HepG2 (cell line): ENCODE measurements around the gene RBM19. TPM values are rescaled to one million over a fixed set of nuclear protein-coding genes. Genes with fewer than 3 reads are reported as not detected.

Experiments
- ATAC-seq: fragments of 200-7000 bp; cut with Tn5 transposase; 3 replicates; pipeline ENCODE4 v1.9.1; 2020; ENCODE audit warnings: mild to moderate bottlenecking, moderate library complexity
- BruUV-seq: library from RNA; stranded (reverse); fragments of 400-500 nt; replicated peaks from 2 replicates; lab custom pipeline; 2021; lab: Mats Ljungman, UMichigan
- CTCF ChIA-PET: fragments of 300-600 bp; formaldehyde crosslinking; extraction: SDS; loops from one replicate; lab custom pipeline; 2021; ENCODE audit warnings: low total read pairs, inconsistent platforms, low intra/inter-chr PET ratio; lab: Yijun Ruan, JAX
- POLR2A ChIA-PET: fragments of 350-600 bp; sonication (Branson Sonifier 250); formaldehyde crosslinking; loops from one replicate; lab custom pipeline; 2020; ENCODE audit warnings: antibody characterized with exemption, inconsistent platforms; lab: Yijun Ruan, JAX
- DNase-seq: peaks from one replicate; pipeline ENCODE4 v3.0.0-alpha.2; 2015; ENCODE audit warnings: low spot score
- FAIRE-seq: peaks from 3 replicates; lab custom pipeline; 2011; peaks lifted over from hg19 to GRCh38; lab: Jason Lieb, UNC
- H2AFZ ChIP-seq: one replicate; pipeline ENCODE4 v1.6.1; 2011; ENCODE audit warnings: low read length, inconsistent platforms
- H3K27ac ChIP-seq: fragments of 300-600 bp; 3 replicates; pipeline ENCODE4 v1.8.0; 2011; ENCODE audit warnings: mixed run types, mild to moderate bottlenecking, mixed read lengths, low read length, inconsistent platforms; ENCODE audit not compliant: insufficient read depth; ENCODE audit errors: extremely low read length
- H3K27me3 ChIP-seq, 2 experiments: fragments of 200-600 bp in 1 of 2; 2 replicates in 1 of 2; 3 replicates in 1 of 2; pipeline versions ENCODE4 v1.6.0 to v1.8.0; 2011; ENCODE audit warnings: low read length in 2 of 2, mild to moderate bottlenecking in 2 of 2, moderate library complexity in 2 of 2, inconsistent platforms in 1 of 2; ENCODE audit not compliant: insufficient read depth in 2 of 2, control insufficient read depth in 1 of 2
- H3K36me3 ChIP-seq, 2 experiments: fragments of 200-600 bp in 1 of 2; replicated peaks in 1 of 2; 2 replicates in 1 of 2; 3 replicates in 1 of 2; pipeline versions ENCODE4 v1.5.1 to v1.8.0; 2011; ENCODE audit warnings: low read length in 2 of 2, inconsistent platforms in 1 of 2; ENCODE audit not compliant: insufficient read depth in 2 of 2, control insufficient read depth in 1 of 2
- H3K4me1 ChIP-seq: 2 replicates; pipeline ENCODE4 v1.5.1; 2012; ENCODE audit warnings: low read length, inconsistent platforms; ENCODE audit not compliant: insufficient read depth
- H3K4me2 ChIP-seq: 2 replicates; pipeline ENCODE4 v1.6.0; 2011; ENCODE audit warnings: low read depth, low read length, inconsistent platforms
- H3K4me3 ChIP-seq, 3 experiments: fragments of 200-600 bp in 1 of 3; sonication (generic), shearing (Covaris generic) in 1 of 3; replicated peaks in 1 of 3; 2 replicates each; pipeline ENCODE4 v1.5.1; 2011 to 2016; ENCODE audit warnings: low read length in 3 of 3, inconsistent platforms in 2 of 3, low read depth in 2 of 3, mild to moderate bottlenecking in 2 of 3, control low read depth in 1 of 3, mixed read lengths in 1 of 3; ENCODE audit not compliant: insufficient read depth in 1 of 3
- H3K79me2 ChIP-seq: one replicate; pipeline ENCODE4 v1.6.1; 2011; ENCODE audit warnings: low read length, inconsistent platforms; ENCODE audit not compliant: insufficient read depth
- H3K9ac ChIP-seq: 2 replicates; pipeline ENCODE4 v1.6.0; 2011; ENCODE audit warnings: mild to moderate bottlenecking, low read depth, low read length, inconsistent platforms; ENCODE audit not compliant: insufficient read depth
- H3K9me3 ChIP-seq: 2 replicates; pipeline ENCODE4 v1.5.1; 2012; ENCODE audit warnings: mild to moderate bottlenecking, low read length
- H4K20me1 ChIP-seq: 2 replicates; pipeline ENCODE4 v1.6.0; 2011; ENCODE audit warnings: inconsistent platforms, mild to moderate bottlenecking, low read length, moderate library complexity; ENCODE audit not compliant: insufficient read depth
- BHLHE40 ChIP-seq: IDR thresholded peaks from 2 replicates; pipeline ENCODE4 v1.6.1; 2011; ENCODE audit warnings: low read length, improper control_type of control experiment
- POLR2AphosphoS5 ChIP-seq: IDR thresholded peaks from 2 replicates; pipeline ENCODE4 v1.6.1; 2012; ENCODE audit warnings: low read depth, low read length
- ZBTB38 ChIP-seq: sonication (generic); formaldehyde crosslinking; IDR thresholded peaks from 2 replicates; pipeline ENCODE4 v1.5.1; 2020; ENCODE audit warnings: mild to moderate bottlenecking, missing genetic modification reagents
- ZNF629 ChIP-seq: sonication (generic); formaldehyde crosslinking; conservative IDR thresholded peaks from 2 replicates; pipeline ENCODE4 v1.5.0; 2020; ENCODE audit warnings: missing genetic modification reagents
- ZNF660 ChIP-seq: sonication (generic); formaldehyde crosslinking; IDR thresholded peaks from 2 replicates; pipeline ENCODE4 v1.5.1; 2020; ENCODE audit warnings: mild to moderate bottlenecking, low read depth, missing genetic modification reagents, borderline replicate concordance
- WGBS: methylation state at CpG from one replicate; pipeline ENCODE4 v1.1.6; 2017; ENCODE audit warnings: low lambda C conversion rate; 5-methylcytosine and 5-hydroxymethylcytosine counted together
- in situ Hi-C: cut with HindIII; loops from 2 replicates; pipeline ENCODE4 v1.10.0; 2017; ENCODE audit warnings: low pct_unique_long_range_greater_than_20kb; ENCODE audit not compliant: extremely low pct_ligation_motif_present
- intact Hi-C: fragments of 100-400 bp; cut with micrococcal nuclease; formaldehyde crosslinking; loops from one replicate; pipeline ENCODE4 v1.10.0; 2022; ENCODE audit not compliant: unreplicated experiment
- polyA plus RNA-seq, 8 experiments: library from polyadenylated mRNA; depleted of rRNA in 3 of 8; stranded (reverse) in 7 of 8; unstranded in 1 of 8; fragments of >200 nt; fragmentation: Illumina TruSeq in 4 of 8; extraction: Trizol in 4 of 8; gene quantifications; 2 replicates each; pipeline versions ENCODE4 v1.2.1 to v1.2.3, GENCODE V29; 2011 to 2016; ENCODE audit warnings: low read depth in 4 of 8, missing spikeins in 1 of 8, mixed read lengths in 1 of 8; ENCODE audit not compliant: insufficient read depth in 1 of 8
- total RNA-seq, 5 experiments: library from RNA; depleted of rRNA; stranded (reverse); fragments of >200 nt; fragmentation: Illumina TruSeq; extraction: Trizol; gene quantifications; 2 replicates each; pipeline ENCODE4 v1.2.3, GENCODE V29; 2016; ENCODE audit warnings: low read depth in 1 of 5
- TF ChIP-seq, protein P1 (sequence below): sonication (generic); formaldehyde crosslinking; IDR thresholded peaks from 2 replicates; pipeline ENCODE4 v1.4.0; 2020; ENCODE audit warnings: missing genetic modification reagents

Gene RBM19
- total and polyA plus RNA-seq, 2 of the 13 experiments (the other 11 are each of a cell fraction or from before 2014, with no cell fraction given), result 19.3 to 32.2 TPM

GRCh38 chr12:113934060-113934814, 31.9 kb downstream of the RBM19 start:
- H3K27ac ChIP-seq, result no peak overlapping the region
- ATAC-seq, result no peak
- H3K36me3 ChIP-seq, result peaks cover 19 to 61% of the 10 kb centered on the region in 2 experiments; a peak in 4 of 5 replicates
- no peaks in the 10 kb centered on the region for H4K20me1 ChIP-seq
- H3K4me3 ChIP-seq, result no peak overlapping the region
- no peaks in the 10 kb centered on the region for H3K79me2 ChIP-seq
- WGBS, result 90% methylated on average over 9 of the region's 14 CpGs
- H3K9me3 ChIP-seq, result no peaks in the 10 kb centered on the region
- CTCF ChIA-PET, result no interaction called here
- BruUV-seq, result no TSS peak
- no peaks in the 10 kb centered on the region for H3K27me3 ChIP-seq
- peaks cover 17% of the 10 kb centered on the region for H3K4me1 ChIP-seq
- TF ChIP-seq BHLHE40, result no peak
- peak; percentile 38 for TF ChIP-seq ZNF629 (CRISPR knock-in tag)
- TF ChIP-seq POLR2AphosphoS5, result no peak
- no peak for DNase-seq
- intact Hi-C loops (no loop called here), in situ Hi-C loops (no loop called here)
- H3K4me2 ChIP-seq, result no peak overlapping the region
- no peak for FAIRE-seq
- H3K9ac ChIP-seq, result no peak overlapping the region
- H2AFZ ChIP-seq, result no peak overlapping the region
- POLR2A ChIA-PET, result no interaction called here

GRCh38 chr12:113933201-113933786, 32.8 kb downstream of the RBM19 start:
- FAIRE-seq, result no peak
- Histone ChIP-seq H2AFZ (no peak overlapping the region), H4K20me1 (no peaks in the 10 kb centered on the region), H3K4me1 (peaks cover 17% of the 10 kb centered on the region), H3K79me2 (no peaks in the 10 kb centered on the region), H3K4me3 (no peak overlapping the region), H3K4me2 (no peak overlapping the region), H3K9ac (0 out of 2 replicates have a peak overlapping the region, but pooled peaks have one; percentile 1), H3K36me3 (peaks cover 23 to 59% of the 10 kb centered on the region in 2 experiments; a peak in 4 of 5 replicates), H3K27ac (peak overlapping the region; percentile 21), H3K27me3 (no peaks in the 10 kb centered on the region), H3K9me3 (no peaks in the 10 kb centered on the region)
- no TSS peak for BruUV-seq
- TF ChIP-seq, protein P1, sequence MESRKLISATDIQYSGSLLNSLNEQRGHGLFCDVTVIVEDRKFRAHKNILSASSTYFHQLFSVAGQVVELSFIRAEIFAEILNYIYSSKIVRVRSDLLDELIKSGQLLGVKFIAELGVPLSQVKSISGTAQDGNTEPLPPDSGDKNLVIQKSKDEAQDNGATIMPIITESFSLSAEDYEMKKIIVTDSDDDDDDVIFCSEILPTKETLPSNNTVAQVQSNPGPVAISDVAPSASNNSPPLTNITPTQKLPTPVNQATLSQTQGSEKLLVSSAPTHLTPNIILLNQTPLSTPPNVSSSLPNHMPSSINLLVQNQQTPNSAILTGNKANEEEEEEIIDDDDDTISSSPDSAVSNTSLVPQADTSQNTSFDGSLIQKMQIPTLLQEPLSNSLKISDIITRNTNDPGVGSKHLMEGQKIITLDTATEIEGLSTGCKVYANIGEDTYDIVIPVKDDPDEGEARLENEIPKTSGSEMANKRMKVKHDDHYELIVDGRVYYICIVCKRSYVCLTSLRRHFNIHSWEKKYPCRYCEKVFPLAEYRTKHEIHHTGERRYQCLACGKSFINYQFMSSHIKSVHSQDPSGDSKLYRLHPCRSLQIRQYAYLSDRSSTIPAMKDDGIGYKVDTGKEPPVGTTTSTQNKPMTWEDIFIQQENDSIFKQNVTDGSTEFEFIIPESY, result peak; percentile 66; the same call in 1 of the 2 replicates
- TF ChIP-seq ZBTB38 (CRISPR knock-in tag), result 0 out of 2 replicates have a peak, but pooled peaks have one; percentile 44
- no peak for TF ChIP-seq ZNF660 (CRISPR knock-in tag)
- ChIA-PET CTCF (no interaction called here), POLR2A (no interaction called here)
- 90% methylated on average over 17 of the region's 18 CpGs for WGBS
- DNase-seq, result no peak
- no peak; the same call in 2 of the 3 replicates for ATAC-seq
- intact Hi-C loops, result no loop called here
- in situ Hi-C loops, result no loop called here
